Measurements from ENCODE around the gene DCAF11.

DCAF11 gene

DNA sequence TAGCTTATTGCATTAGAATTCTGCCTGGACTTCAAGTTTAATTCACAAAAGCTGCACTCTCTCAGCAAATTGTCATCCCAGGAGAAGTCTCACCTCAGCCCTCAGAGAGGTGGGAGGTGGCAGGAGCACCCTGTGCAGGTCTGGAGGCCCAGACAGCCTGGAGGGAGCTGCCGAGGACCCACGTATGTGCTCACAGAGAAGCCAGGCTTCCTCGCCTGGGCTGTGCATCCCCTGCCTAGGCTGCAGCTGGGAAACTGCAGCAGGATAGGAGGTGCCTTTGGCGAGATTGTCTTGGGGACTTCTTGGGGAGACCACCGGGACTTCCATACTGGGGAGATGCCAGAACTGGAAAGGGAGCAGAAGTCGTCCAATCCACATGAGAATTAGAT lies 34.4 kb upstream of the DCAF11 start:
- no peak for DNase-seq (ENCODE audit: low spot score)
- Histone ChIP-seq H3K4me3 (no peak overlapping the region), H3K27ac (no peak overlapping the region)
- TF ChIP-seq, protein P1, sequence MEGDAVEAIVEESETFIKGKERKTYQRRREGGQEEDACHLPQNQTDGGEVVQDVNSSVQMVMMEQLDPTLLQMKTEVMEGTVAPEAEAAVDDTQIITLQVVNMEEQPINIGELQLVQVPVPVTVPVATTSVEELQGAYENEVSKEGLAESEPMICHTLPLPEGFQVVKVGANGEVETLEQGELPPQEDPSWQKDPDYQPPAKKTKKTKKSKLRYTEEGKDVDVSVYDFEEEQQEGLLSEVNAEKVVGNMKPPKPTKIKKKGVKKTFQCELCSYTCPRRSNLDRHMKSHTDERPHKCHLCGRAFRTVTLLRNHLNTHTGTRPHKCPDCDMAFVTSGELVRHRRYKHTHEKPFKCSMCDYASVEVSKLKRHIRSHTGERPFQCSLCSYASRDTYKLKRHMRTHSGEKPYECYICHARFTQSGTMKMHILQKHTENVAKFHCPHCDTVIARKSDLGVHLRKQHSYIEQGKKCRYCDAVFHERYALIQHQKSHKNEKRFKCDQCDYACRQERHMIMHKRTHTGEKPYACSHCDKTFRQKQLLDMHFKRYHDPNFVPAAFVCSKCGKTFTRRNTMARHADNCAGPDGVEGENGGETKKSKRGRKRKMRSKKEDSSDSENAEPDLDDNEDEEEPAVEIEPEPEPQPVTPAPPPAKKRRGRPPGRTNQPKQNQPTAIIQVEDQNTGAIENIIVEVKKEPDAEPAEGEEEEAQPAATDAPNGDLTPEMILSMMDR (IDR thresholded peaks at IDR 0.05), result no peak

DNA sequence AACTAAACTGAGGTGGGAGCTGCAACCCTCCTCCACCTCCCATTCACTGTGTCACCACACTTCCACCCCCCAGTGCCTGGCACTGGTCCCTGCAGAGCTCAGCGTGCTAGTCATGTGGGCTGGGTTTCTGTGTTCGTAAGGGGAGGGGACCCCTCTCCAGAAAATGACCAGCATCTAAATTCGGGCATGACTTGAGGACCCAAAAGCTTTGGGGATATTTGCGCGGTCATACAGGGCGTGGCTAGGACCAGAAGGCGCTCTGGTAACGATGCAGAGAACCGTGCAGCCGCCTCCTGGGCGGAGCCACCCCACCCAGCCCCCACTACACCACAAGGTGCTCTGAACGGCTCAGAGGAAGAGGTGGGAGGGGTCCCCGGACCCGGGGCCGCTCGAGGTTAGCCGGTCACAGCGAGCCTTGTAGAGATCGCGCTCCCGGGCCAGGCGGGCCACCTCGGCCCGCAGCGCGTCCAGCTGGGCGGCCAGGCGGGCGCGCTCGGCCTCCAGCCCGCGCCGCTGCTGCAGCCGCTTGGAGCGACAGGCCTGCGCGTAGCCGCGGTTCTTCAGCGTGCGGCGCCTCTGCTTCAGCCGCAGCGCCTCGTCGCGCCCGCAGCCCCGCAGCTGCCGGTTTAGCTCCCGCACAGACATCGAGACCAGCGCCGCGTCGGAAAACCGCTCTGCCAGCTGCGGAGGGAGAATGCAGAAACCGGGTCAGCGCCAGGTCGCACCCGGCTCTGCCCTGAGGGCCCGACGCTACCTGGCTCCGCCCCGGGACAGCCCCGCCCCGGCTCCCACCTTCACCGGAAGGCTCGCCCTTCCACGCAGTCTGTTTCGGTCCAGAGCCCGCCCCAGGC lies 33.5 kb upstream of the DCAF11 start:
- Histone ChIP-seq H3K4me3 (peak overlapping the region; percentile 71), H3K27ac (no peak overlapping the region)
- TF ChIP-seq, protein P1 (IDR thresholded peaks at IDR 0.05), result no peak
- no peak for DNase-seq (ENCODE audit: low spot score)

DNA sequence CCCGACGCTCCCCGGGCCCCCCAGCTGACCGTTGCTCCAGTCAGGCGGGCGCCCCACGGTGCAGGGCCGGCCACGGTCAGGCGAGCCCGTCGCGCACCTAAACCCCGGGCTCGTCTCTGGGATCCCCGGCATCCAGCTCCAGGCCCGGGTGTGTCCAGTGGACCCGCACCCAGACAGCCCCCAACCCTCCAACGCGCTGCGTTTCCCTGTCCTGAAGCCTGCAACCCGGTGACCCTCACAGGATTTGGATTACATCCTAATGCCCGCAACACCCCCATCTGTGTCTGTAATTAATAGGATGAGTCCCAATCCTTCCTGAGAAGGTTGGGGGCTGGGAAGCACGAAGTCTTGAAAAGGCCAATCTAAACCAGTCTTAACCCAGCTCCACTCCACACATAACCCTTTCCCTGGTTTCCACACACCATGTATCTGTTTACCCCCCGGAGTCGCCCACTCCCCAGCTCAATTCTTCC lies 32.8 kb upstream of the DCAF11 start:
- H3K4me3 ChIP-seq, result peak overlapping the region; percentile 71
- H3K27ac ChIP-seq, result no peak overlapping the region
- TF ChIP-seq, protein P1 (IDR thresholded peaks at IDR 0.05), result no peak
- no peak for DNase-seq (ENCODE audit: low spot score)

DNA sequence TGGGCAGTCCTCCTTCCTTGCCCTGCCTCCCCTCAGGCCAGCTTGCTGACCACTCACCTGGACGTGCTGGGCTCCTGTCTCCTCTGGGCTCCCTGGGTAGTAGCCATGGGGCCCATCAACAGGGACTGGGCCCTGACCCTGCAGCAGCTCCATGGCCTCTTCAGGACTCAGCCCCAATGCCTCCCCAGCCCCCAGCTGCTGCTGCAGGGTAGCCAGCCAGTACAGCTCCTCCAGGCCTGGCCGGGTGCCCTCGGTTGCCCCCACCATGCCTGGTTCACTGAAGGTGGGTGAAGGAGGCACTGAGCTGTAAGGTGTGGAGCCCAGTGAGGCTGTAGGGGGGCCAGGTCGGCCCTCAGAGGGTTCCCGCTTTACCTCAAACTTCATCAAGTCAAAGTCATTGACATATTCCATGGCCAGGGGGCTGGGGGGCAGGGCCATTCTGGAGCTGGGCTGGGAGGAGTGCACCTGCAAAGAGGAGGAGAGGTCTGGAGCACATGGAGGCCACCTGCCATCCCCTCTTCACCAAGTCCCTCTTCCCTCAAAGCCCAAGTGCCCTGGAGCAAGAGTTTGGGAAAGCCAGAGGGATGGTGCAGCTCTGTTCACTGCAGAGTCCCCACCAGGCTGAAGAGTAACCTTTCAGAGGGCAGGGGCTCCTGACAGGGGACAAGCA lies 32.0 kb upstream of the DCAF11 start:
- no peak overlapping the region for H3K4me3 ChIP-seq
- H3K27ac ChIP-seq, result no peak overlapping the region
- DNase-seq (ENCODE audit: low spot score), result no peak
- TF ChIP-seq, protein P1 (IDR thresholded peaks at IDR 0.05), result no peak

DNA sequence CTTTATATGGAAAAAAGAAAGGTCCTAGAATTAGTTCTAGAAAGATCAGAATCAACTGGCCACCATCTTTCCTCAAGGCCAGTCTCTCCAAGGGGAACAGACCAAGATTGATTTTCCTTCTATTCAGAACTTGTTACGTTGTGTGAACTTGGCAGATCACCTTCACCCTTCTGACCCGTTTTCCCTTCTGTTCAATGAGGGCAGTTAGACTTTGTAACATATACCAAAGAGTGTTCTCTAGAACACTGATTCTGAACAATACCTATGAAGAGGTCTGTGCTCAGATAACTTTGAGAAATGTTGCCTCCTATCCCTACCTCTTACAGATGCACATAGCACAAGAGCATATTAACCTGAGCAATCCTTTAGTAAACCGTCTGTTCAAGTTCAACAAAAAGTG lies 31.1 kb upstream of the DCAF11 start:
- TF ChIP-seq, protein P1 (IDR thresholded peaks at IDR 0.05), result no peak
- H3K27ac ChIP-seq, result no peak overlapping the region
- DNase-seq (ENCODE audit: low spot score), result no peak
- no peak overlapping the region for H3K4me3 ChIP-seq

DNA sequence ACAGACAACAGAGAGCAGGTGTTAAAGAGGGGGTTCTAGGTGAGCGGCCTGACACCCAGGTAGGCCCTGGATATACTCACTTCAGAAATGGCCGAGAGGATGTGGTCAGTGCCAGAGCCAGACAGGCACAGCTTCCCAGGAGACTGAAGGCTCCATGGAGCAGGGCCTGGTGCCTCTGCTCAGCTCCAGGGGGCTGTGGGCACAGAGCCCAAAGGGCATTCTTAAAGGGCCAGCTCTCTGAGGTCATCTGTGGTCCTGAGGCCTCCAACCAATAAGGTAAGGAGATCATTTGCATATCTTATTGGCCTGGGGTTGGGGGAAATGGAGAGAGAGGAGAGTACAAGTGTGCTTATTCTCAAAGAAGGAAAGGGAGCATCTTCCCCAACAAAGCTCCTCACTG lies 30.1 kb upstream of the DCAF11 start:
- DNase-seq (ENCODE audit: low spot score), result no peak
- no peak overlapping the region for H3K27ac ChIP-seq
- TF ChIP-seq, protein P1 (IDR thresholded peaks at IDR 0.05), result no peak
- H3K4me3 ChIP-seq, result no peak overlapping the region
